ENCODE data around the gene ACOT8.
"Not testable (repeated sequence)": the region's sequence is repeated elsewhere in the genome, so short reads cannot be mapped to it uniquely, and the experiment has no call there.

The ACOT8 gene

GRCh38 chr20:45852326-45852725 lies 4.9 kb downstream of the ACOT8 start:
- DNase-seq (ENCODE audit: low read depth): no peak

DNA sequence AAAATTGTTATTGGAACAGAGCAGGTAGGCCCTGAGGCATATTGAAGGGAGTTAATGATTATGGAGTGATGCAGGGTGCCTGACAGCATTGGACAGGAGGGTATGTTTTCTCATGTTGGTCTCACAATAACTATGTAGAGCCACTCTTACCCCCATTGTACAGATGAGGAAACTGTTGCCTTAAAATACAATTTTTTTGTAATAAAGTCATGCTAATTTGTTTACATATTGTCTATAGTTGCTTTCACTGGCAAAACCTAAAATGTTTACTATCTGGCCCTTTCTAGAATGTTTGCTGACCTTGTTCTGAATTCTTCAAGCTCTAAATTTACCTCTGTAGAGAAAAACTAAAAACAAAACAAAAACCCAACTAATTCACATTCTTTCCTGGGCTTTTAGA lies 5.7 kb downstream of the ACOT8 start:
- no peak for DNase-seq (ENCODE audit: low read depth)

DNA sequence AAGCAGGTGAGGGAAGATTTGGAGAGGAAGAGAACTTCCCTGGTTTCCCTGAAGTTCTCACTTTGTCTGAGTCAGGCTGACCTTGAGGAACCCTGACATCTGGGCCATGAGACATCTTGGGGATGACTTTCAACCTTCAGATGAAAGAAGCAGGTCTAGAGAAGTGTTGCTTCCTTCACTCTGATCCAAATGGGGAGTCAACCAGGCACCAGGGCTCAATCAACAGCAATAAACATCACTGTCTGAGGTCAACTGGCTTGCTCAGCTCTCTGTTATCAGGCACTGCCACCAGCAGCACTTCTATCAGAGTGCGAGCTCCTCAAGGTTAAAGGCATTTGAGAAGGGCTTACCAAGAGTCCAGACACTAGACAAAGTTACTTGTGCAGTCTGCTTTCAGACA lies 6.3 kb downstream of the ACOT8 start:
- DNase-seq (ENCODE audit: low read depth): no peak

- DNase-seq (ENCODE audit: low read depth): no peak
Measured at GRCh38 chr20:45850238-45850637, 7.0 kb downstream of the ACOT8 start.

- no peak for DNase-seq (ENCODE audit: low read depth)
Measured at GRCh38 chr20:45848969-45849582, 8.1 kb downstream of the ACOT8 start.

DNA sequence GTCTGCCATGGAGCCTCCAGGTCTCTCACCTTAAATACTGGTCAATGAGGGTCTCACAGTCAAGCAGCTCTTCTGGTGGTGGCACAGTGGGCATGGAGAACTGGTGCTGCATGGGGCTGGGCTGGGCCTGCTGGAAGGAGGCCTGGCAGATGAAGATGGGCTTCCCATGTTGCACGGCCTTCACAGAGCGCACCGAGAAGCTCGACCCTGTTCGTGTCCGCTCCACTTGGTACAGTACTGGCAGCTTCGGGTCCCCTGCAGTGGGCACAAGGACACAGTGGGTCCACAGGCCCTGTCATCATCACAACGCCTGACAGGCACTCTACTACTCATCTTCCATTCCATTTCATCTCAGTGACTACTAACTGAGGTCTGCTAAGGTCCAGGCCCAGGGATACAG lies 8.8 kb downstream of the ACOT8 start:
- DNase-seq (ENCODE audit: low read depth): no peak

GRCh38 chr20:45845452-45845851 lies 11.7 kb downstream of the ACOT8 start:
- DNase-seq (ENCODE audit: low read depth): no peak

DNA sequence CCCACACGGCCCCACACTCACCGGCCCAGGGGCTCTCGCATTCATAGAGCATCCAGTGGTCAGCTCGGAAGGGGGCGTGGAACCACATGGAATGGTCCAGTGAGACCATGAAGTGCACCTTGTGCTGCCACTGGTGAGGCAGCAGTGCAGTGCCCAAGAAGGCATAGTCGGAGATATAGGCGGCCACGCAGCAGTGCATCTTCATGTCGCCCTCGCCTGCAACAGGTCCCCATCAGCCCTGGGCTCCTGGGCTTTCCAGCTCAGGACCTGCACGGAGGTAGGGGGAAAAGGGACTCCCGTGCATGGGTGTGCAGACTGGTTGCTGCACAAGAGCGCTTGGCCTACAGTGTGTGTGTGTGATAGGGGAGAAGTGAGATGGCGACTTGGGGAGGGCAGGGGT lies 13.7 kb downstream of the ACOT8 start:
- no peak for DNase-seq (ENCODE audit: low read depth)

DNA sequence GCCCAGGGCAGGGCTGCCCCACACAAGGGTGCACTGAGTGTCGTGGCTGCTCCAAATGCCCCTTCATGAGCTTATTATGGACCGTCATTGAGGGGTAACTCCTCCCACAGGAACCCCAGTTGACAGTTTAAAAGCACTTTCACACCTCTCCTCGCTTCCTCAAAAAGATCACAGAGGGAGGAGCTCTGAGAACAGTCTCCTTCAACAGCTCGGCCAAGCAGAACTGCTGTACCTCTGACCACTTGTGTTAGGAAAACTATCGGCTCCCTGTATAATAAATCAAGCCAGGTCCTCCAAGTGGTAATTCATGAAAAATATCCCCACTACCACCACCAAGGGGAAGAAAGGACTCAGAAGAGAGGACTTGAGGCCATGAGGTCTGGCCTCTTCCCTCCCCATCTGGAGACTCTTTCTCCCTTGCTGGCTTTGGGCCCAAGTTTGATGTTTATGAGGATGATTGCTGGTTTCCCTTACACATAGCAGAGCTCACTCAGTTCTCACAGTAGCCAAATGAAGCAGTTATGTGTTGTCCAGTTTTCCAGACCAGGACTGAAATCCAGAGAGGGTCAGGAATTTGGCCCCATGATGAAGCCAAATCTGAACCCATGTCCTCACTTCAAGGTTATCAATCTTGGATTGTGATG lies 14.9 kb downstream of the ACOT8 start:
- DNase-seq (ENCODE audit: low read depth): no peak

GRCh38 chr20:45841407-45842129 lies 15.6 kb downstream of the ACOT8 start:
- DNase-seq (ENCODE audit: low read depth): no peak

DNA sequence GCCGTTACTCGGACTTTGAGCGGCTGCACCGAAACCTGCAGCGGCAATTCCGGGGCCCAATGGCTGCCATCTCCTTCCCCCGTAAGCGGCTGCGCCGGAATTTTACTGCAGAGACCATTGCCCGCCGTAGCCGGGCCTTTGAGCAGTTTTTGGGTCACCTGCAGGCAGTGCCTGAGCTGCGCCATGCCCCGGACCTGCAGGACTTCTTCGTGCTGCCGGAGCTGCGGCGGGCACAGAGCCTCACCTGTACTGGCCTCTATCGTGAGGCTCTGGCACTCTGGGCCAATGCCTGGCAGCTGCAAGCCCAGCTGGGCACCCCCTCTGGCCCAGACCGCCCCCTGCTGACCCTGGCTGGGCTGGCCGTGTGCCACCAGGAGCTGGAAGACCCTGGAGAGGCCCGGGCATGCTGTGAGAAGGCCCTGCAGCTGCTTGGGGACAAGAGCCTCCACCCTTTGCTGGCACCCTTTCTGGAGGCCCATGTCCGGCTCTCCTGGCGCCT lies 16.4 kb downstream of the ACOT8 start:
- DNase-seq (ENCODE audit: low read depth): no peak

DNA sequence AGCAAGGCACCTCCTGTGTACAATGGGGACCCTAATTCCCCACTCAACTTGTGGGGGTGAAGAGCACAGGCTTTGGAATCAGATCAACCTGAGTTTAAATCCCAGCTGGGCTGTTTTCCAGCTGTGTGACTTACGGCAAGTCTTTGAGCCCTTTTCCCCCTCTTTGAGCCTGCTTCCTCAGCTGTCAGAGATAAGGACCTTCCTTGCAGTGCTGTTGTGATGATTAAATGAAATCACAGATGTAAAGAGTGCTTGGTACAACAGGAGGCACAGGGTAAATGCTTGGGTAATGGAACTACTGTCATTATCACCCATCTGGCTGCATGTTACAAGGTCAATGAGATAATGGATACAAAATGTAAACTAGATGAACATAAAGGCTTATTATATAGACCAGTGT lies 20.4 kb downstream of the ACOT8 start:
- no peak for DNase-seq (ENCODE audit: low read depth)

GRCh38 chr20:45835825-45836224 lies 21.4 kb downstream of the ACOT8 start:
- no peak for DNase-seq (ENCODE audit: low read depth)

DNA sequence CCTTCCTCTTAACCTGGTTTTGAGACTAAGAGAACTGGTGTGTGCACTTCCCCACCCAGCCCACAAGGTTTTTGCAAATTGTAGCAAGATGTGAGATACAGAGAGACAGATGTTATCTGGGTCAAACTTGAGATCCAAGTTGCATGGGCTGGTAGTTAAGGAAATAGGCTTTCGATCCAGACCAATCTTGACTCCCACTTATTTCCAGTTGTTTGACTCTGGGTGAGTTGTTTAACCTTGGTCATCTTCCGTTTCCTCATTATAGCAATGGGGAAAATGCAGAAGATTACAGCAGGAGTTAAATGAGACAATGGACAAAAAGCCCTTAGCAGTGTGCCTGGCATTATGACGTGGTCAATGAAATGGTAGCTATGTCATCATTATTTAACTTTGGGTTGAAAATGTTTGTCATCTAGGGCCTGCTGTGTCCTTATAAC lies 21.8 kb downstream of the ACOT8 start:
- no peak for DNase-seq (ENCODE audit: low read depth)

- DNase-seq (ENCODE audit: low read depth): no peak
Measured at GRCh38 chr20:45834797-45835161, 22.4 kb downstream of the ACOT8 start.

DNA sequence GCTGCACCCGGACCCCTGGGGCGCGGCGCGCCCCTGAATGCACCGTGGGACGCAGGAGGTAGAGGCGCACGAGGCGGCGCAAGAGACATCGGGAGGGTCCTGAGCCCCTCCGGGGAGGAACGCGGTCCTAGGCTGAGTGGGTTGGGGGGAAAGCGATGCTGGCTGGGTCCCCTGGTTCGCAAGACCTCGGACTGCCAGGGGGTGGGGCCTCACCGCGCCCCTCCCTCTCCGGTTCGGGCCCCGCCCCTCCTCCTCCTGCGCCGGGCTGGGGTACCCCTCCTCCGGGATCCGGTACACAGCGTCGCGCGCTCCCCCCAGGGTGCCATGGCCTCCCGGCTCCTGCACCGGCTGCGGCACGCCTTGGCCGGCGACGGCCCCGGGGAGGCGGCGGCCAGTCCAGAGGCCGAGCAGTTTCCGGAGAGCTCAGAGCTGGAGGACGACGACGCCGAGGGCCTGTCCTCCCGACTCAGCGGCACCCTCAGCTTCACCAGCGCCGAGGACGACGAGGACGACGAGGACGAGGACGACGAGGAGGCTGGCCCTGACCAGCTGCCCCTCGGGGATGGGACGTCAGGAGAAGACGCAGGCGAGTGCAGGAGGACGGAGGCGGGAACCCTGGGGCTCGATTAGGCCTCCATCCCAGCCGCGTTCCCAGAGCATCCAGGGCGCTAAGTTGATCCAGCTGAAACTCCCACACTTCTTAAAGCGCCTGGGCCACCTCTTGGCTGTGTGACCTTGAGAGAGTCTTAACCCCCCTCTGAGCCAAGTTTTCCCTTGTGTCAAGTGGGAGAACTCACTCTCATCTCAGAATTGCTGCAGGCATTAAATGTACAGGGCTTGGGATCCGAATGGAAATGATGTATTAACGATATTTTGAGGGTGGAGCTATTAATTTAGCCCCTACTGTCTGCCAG lies 23.1 kb downstream of the ACOT8 start:
- no peak for DNase-seq (ENCODE audit: low read depth)

GRCh38 chr20:45833030-45833882 lies 23.9 kb downstream of the ACOT8 start, which contains the start of gene SNX21:
TSS of gene SNX21 (plus strand) at chr20:45833799. CDS start at chr20:45833920, 121 bp downstream.
- no peak for DNase-seq (ENCODE audit: low read depth)

GRCh38 chr20:45832619-45833018 lies 24.6 kb downstream of the ACOT8 start:
- no peak for DNase-seq (ENCODE audit: low read depth)

DNA sequence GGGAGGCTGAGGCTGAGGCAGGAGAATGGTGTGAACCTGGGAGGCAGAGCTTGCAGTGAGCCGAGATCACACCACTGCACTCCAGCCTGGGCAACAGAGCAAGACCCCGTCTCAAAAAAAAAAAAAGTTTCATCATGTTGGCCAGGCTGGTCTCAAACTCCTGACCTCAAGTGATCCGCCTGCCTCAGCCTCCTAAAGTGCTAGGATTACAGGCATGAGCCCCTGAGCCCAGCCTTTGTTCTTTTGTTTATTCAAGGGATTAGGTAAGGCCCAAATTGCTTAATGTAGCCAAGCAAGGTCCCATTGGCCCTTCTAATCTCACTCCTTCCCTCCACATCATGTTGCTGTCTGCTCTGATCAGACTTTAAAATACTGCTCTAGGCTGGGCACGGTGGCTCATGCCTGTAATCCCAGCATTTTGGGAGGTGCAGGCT lies 27.5 kb downstream of the ACOT8 start:
- not testable (repeated sequence) for DNase-seq (ENCODE audit: low read depth)

DNA sequence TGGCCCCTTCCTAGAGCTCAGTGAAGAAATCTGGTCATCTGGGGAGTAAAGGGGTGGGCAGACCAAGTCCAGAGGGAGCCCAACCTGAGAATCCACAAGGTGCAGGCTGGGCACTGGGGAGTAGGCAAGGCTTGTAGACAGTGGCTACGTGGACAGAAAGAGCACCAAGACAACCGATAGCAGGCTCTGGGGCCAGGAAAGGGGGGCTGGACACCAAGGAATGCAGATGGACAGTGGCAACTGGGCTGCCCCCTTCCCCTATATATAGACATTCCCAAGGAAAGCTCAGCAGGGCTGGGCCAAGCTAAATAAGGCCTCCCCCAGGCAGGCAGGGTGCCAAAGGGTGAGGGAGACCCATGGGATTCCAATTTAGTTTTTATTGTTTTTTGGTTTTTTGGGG lies 28.6 kb downstream of the ACOT8 start:
- DNase-seq (ENCODE audit: low read depth): no peak

DNA sequence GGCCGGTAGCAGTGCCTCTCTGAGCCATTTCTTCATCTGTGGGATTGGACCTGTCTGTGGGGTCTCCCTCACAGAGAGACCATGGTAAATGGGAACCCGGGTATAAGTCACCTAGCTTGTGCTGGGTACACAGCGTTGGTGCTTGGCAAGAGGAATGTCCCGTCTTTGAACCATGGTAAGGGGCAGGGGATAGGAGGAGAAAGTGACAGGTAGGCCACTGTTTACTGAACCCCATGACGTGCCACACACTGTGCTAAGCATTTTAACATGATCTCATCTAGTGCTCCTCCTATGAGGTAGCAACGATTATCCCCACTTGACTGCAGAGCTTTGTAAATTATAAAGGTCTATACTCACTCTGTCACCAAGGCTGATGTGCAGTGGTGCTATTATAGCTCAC lies 29.5 kb downstream of the ACOT8 start:
- no peak for DNase-seq (ENCODE audit: low read depth)

Measured in activated gamma-delta T cell treated with anti-CD3 and anti-CD28 coated beads, Interleukin-2, amount 50 U/mL, for 16 hours (primary cell).